KG1 (cell line): ENCODE measurements around the gene HNRNPUL1.
A peak's percentile ranks its signal among the peaks of the same experiment; 100 is the strongest.

Experiments
- DNase-seq: peaks from one replicate; lab custom pipeline; 2025; lab: John Stamatoyannopoulos, UW

The HNRNPUL1 gene

DNA sequence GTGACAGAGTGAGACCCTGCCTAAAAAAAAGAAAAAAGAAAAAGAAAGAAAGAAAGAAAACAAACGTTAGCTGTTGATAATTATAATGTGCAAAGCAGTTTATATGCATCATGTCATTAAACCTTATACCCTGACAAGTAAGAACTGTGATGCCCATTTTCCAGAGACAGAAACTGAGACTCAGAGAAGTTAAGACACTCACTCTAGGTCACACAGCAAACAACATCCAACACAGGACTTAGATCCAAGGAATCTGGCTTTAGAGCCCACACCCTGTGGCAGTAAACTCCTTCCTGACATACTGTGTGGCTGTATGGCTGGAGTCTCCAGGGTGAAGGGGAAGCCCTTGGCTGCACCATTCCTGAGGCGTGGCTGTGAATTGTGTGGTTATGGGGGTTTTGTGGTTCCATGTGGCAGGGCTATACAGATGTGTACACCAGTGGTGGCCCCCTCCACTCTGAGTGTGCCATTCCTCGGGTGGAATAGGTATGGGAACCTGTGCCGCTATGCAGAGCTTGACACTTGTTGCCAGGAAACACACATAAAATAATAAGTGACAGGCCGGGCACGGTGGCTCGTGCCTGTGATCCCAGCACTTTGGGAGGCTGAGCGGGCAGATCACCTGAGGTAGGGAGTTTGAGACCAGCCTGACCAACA, 29.5 kb upstream of the HNRNPUL1 start:
- no peak for DNase-seq

DNA sequence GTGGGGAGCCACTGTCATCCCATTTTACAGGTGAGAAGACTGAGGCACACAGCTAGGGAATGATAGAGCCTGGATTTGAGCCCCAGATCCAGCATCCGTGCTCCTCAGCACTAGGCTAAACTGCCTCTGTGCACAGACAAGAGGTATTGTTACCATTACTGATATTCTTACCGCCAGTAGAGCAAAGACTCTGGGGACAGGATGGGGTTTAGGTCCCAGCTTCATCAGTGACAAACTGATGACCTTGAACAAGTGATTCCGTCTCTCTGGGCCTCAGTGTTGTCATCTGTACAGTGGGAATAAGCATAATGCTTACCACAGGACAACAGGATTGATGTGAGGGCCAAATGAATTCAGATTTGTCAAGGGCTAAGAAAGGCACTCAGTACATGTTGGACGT, 28.7 kb upstream of the HNRNPUL1 start:
- DNase-seq, result no peak

DNA sequence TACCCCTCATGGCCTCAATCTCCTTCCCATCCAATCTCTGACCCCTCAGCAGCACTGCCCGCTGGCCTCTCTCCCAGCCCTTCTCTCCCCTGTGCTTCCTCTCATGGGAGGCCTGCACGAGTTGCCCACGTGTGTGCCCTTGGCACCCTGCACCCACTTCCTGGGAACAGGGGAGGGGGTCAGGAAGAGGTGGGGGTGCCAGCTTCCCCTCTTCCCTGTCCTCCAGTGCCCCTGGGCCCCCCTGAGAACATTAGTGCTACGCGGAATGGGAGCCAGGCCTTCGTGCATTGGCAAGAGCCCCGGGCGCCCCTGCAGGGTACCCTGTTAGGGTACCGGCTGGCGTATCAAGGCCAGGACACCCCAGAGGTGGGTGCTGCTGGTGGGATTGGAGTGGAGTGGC, 25.9 kb upstream of the HNRNPUL1 start:
- no peak for DNase-seq

DNA sequence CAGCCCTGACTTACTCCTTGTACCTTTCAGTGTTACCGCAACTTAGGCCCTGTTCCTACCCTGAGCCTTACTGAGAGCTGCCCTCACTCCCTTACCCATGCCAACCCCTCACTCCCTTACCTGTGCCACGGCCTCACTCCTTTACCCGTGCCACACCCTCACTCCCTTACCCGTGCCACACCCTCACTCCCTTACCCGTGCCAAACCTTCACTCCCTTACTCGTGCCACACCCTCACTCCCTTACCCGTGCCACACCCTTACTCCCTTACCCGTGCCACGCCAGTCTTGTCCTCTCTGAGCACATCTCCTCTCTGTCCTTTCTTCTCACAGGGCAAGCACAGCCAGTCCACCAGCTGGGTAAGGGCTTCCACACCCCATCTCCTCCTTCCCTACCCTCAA, 24.8 kb upstream of the HNRNPUL1 start:
- no peak for DNase-seq

DNA sequence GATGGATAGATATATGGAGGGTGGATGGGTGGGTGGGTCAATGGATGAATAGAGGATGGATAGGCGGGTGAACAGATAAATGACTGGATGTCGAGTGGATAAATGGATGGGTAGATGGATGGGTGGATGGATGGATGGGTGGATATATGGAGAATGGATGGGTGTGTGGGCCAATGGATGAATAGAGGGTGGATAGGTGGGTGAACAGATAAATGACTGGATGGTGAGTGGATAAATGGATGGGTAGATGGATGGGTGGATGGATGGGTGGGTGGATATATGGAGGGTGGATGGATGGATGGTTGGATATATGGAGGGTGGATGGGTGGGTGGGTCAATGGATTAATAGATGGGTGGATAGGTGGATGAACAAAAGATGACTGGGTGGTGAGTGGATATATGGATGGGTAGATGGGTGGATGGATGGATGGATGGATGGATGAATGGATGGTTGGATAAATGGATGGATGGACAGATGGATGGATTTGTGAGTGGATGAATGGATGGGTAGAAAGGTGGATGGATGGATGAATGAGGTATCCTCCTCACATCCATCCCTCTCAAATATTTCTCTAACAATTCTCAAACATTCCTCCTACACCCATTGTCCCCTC, 24.1 kb upstream of the HNRNPUL1 start:
- DNase-seq, result no peak

DNA sequence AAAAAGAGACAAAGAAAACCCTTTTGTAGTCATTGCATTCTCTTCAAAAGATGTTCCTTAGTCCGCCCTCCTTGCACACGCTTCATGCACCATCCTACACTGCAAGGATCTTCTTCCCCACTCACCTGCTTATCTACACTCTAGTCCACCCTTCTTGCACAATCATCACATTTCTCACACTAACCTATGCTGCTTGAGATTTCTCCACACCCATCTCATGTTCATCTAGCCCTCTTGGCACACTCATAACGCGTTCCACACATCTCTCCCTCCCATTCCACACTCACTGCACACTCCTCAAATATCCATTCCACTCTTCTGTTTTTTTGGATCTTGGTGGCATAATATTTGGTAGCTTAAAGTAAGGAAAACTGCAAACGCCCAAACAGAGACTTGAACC, 22.3 kb upstream of the HNRNPUL1 start:
- DNase-seq, result no peak

DNA sequence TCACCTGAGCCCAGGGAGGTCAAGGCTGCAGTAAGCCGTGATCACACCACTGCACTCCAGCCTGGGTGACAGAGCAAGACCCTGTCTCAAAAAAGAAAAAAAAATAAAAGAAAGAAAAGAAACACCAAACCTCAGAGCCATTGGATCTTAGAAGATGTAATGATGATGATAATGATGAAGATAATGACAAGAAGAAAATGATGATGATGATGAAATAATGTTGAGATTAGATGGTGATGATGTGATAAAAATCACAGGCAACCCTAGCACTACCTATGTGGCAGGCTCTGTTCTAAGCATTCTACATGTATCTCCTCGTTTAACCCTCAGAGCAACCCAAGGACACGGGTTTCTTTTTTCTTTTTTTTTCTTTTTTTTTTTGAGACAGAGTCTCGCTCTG, 20.1 kb upstream of the HNRNPUL1 start:
- DNase-seq, result no peak

DNA sequence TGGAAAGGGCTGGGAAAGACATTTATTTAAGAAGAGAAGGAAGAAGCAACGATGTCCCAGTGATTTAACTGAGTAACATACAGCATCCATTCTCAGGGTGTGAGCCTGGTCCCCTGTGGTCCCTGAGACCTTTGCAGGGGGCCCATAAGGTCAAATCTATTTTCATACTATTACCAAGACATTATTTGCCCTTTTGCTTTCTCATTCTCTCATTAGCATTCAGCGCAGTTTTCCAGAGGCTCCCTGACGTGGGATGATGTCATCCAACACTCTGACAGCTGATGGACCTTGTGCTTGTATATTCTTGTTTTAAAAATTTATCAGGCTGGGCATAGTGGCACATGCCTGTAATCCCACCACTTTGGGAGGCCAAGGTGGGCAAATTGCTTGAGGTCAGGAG, 18.3 kb upstream of the HNRNPUL1 start:
- DNase-seq, result no peak

DNA sequence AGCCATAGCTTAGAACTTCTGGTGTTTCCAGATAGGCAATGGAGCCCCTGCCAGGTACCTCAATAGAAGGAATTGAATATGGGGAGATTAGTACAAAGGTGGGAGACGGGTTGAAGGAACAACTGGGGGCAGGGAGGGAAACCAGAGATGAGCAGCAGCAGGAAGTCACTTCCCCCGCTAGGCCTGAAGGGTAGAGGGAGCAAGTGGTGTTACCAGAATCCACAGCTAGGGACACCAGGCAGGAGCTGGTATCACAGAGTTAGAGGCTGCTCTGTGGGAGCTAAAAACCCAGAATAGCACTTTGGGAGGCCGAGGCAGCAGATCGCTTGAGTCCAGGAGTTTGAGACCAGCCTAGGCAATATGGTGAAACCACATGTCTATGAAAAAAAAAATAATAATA, 15.3 kb upstream of the HNRNPUL1 start:
- no peak for DNase-seq

DNA sequence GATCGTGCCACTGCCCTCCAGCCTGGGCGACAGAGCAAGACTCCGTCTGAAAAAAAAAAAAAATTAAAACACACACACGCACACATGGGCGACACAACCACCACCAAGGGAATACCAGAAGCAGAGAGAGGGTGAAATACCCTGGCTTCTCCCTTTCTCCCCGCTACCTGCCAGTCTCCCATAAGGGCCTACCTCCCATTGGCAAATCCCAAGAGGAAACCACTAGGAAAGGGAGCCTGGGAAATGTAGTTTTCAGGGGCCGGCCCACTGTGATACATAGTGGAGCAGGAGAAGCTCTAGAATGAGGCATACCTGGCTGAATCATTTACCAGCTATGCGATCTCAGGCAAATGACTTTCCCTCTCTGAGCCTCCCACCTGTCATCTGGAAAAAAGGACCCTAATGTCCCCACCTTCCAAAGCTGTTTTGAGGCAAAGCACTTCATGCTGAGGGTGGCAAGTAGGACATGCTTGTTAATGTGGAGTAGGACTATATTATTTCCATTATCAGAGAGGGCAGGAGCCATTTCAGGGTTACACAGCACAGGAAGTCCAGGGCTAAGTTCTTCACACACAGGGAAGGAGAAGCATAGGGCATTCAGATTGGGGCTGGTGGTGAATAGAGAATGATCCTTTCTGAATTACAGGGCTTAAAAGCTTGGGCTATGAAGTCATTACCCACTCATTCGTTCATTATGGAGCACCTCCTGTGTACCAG, 14.3 kb upstream of the HNRNPUL1 start:
- no peak for DNase-seq

DNA sequence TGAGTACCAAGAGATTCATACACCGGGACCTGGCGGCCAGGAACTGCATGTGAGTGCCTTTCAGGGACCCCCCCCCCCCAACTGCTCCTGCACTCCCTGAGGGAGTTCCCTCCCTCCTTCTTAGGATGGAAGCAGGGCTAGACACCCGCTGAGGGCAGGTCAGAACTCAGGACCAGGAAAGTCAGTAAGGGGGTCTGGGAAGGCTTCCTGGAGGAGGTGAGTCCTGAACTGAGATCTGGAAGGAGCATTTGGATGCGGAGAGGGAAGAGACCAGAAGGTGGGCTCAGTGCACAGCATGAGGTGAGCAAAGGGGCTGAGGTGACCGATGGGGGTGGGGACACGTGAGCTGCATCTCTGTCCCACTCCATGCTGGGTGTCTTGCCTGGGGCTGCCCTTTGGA, 10.5 kb upstream of the HNRNPUL1 start:
- DNase-seq, result no peak

DNA sequence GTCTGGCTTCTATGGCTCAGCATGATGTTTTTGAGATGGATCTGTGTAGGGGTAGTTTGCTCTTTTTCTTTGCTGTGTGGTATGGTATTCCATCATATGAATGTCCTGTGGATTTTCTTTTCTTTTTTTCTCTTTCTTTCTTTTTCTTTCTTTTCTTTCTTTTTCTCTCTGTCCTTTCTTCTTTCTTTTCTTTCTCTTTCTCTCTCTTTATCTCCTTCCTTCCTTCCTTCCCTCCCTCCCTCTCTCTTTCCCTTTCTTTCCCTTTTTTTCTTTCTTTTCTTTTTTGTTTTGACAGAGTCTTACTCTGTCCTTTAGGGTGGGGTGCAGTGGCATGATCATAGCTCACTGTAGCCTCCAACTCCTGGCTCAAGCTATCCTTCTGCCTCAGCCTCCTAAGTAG, 9.0 kb upstream of the HNRNPUL1 start:
- DNase-seq, result no peak

DNA sequence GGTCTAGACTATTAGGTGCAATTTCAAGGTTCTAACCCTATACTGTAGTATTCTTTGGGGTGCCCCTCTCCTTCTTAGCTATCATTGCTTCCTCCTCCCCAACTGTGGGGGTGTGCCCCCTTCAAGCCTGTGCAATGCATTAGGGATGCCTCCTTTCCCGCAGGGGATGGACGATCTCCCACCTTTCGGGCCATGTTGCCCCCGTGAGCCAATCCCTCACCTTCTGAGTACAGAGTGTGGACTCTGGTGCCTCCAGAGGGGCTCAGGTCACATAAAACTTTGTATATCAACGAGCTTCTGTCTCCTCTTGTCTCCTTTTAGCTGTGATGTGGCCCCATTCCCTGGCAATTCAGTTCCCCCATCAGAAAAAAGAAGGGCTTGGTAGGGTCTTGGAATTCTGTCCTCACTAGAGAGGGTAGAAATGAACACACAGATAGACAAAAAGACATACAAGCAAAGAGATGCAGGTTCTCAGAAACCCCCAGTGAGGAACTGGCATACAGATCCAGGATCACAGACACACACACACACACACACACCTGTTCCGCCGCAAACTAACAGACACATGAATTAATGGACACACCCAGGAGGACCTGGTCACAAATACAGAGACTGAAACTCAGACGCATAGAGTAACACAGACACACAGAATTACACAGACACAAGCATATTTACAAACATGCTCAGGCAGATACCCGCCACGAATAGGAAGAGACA, 2.5 kb upstream of the HNRNPUL1 start:
- peak; percentile 16 for DNase-seq

DNA sequence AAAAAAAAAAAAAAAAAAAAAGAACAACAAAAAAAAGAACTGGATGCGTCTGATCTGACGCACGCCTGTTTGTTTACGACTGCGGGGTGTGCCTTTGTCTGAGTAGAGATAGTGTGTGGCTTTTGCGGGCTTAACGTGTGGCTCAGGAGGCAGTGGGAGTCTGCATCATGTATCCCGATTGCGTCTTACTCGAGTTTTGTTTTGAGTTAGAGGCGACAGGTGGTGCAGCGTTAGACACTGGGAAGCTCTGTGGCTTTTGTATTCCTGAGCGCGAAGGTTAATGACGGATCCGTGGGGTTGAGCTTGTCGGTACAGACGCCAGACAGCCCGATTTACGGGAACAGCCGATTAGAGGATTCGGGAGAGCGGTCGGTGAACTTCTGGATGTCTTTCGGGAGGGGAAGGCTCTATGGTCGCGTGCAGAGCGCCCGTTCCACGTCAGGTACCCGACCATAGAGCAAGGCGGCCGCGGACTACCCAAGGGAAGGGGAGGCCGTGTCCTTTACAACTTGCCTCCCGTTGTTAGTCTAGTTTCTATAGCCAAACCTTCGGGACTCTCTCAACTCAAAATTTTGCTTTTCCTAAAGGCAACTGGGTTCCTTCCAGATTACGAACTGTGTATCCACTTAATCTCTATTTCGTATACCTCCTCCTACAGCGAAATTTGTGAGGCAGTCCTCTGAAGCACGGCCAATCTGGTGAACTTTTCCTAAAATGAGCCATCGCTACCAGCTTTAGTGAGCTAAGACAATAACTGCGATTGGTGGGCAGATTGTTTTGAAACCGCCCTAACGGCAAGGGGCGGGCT, 926 bp upstream of the HNRNPUL1 start:
- DNase-seq, result no peak

DNA sequence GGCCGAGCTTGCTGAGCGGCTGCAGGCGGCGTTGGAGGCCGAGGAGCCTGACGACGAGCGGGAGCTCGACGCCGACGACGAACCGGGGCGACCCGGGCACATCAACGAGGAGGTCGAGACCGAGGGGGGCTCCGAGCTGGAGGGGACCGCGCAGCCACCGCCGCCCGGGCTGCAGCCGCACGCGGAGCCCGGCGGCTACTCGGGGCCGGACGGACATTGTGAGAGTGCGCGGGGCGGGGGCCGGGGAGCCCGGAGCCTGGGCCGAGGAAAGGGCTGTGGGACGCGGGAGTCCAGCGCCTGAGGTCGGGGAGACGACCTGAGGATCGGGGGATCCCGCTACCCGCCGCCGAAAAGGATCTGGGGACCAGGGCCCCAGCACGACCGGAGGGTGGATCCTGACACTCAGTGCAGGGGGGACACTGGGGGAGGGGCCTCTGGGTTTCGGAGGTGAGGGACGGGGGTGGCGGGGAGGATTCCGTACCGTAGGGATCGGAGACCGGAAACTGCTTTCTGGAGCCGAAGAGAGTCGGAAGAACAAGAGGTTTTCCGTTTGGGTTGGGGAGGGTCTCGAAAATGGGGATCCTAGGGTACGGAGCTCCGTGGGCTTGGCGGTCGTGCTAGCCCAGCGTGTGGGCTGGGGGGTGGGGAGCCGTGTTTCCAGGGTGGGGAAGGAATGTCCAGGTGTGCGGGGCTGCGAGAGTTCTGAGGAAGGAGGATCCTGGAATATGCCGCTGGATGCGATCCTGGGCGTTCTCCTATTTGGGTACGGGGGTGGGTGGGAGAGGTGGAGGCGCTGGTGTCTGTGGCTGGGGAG, 616 bp downstream of the HNRNPUL1 start:
- no peak for DNase-seq

DNA sequence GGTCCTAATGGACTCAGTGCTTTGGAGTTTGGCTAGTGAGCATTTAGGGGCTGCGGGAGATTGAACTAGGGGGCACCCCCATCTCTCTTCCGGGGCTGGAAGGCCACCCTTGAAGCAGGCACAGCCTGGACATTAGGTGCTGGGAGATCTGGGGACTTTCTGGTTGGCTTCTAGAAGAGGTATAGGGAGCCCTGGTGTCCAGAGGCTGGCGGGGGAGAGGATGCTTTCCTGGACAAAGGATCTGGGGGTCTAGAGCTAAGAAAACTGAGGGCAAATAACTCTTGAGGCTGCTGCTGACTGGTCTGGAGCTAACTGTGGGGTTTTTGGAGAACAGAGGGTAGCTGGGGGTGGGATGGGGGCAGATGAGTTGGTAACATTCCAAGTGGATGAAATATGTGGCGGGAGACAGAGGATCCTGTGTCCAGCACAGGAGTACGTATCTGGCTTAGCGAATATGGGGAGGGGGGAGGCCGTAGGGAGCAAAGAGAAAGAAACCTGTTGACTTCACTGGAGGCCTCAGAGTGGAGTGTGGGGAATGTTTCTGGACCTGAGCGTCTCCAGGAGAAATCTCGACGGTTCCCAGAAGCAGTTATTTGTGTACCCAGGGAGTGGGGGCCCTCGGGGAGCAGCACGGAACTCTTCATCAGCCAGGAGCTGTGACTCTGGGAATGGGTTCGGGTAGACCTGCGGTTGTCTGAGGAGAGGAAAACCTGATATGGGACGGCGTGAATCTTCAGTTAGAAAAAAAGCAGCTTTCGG, 1.4 kb downstream of the HNRNPUL1 start:
- no peak for DNase-seq

DNA sequence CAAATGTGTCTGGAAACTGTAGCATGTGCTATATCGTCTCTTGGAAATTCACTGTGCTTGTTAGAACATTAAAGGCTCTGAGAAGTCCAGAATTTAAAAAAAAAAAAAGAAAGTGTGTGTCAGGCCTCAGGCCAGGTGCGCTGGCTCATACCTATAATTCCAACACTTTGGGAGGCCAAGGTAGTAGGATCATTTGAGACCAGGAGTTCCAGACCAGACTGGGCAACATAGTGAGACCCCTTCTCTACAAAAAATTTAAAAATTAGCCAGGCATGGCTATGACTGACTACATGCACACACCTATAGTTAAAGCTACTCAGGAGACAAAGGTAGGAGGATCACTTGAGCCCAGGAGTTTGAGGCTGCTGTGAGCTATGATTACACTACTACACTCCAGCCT, 4.9 kb downstream of the HNRNPUL1 start:
- DNase-seq, result no peak

DNA sequence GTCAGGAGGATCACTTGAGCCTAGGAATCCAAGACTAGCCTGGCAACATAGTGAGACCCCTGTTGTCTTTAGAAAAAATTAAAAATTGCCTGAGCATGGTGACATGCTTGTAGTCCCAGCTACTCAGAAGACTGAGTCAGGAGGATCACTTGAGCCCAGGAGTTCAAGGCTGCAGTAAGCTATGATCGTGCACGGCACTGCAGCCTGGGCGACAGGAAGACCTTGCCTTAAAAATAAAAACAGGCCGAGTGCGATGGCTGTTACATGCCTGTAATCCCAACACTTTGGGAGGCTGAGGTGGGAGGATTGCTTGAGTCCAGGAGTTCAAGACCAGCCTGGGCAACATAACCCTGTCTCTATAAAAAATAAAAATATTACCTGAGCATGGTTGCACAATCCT, 5.4 kb downstream of the HNRNPUL1 start:
- no peak for DNase-seq

DNA sequence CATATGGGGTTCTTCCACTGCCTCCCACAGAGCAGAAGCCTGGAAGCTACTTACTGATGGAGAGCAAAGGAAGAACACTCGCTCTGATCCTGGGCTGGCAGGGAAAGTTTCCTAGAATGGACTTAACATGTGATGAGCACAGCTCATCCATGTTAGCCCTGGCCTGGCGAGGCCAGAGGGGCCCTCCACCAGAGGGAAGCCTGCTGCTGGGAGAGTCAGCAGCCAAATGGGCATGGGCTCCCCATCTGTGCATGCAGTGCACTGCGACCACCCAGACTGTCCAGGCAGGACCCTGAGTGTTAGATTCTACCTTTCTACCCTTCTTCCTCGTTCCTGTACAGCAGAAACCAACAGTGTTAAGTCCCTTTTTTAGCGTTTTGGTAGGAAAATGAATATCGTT, 8.9 kb downstream of the HNRNPUL1 start:
- no peak for DNase-seq

DNA sequence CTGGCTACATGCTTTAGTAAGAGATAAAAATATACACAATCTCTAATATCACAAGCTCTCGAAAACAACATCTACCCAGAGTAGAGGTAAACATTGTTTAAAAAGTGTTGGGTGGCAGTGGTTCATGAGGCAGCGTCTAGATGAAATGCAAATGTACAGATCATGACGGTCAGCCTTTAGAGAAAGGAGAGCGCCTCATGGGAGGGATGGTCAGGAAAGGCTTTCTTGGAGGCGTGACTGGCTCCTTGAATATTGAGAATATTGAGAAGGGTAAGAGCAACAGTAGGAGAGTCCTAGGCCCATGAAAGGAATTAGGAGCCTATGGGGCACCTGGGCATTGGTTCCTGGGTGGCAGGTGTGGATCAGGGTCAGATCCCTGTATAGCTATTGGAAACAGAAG, 10.6 kb downstream of the HNRNPUL1 start:
- DNase-seq, result no peak

DNA sequence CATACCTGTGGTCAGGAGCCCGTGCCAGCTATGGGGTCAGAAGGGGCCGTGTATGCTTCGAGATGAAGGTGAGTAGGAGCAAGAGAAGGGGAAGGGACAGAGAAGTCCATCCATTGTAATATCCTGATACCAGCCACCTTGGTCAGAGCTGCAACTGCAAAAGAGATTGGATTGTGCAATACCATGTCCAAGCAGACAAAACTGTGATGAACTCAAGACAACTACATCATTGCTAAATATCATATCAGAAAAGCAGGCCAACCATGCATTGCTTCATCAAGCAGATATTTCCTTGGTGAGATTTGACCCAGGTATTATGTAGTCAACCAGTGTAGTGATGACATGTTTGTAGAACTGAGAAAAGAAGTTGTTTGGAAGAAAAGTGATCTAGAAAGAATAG, 12.1 kb downstream of the HNRNPUL1 start:
- DNase-seq, result no peak
